Neural progenitor cell (in vitro differentiated cells): Measurements from ENCODE around the gene PGGT1B. TPM values are rescaled to one million over a fixed set of nuclear protein-coding genes. Genes with fewer than 3 reads are reported as not detected.

ENCODE experiments used
- DNase-seq: peaks from one replicate; pipeline ENCODE4 v3.0.0-alpha.2; 2016; ENCODE audit warnings: low spot score
- H2AFZ ChIP-seq: fragments of 200-600 bp; sonication (generic); replicated peaks from 2 replicates; pipeline ENCODE4 v1.6.1; 2016; ENCODE audit warnings: antibody characterized with exemption
- H3F3A ChIP-seq: fragments of 200-600 bp; sonication (generic); 2 replicates; pipeline ENCODE4 v1.6.1; 2016; ENCODE audit warnings: antibody characterized with exemption, low read depth
- H3K27ac ChIP-seq: fragments of 200-600 bp; sonication (generic); 2 replicates; pipeline ENCODE4 v1.5.1; 2016; ENCODE audit warnings: mild to moderate bottlenecking
- H3K27me3 ChIP-seq: fragments of 200-600 bp; sonication (generic); 2 replicates; pipeline ENCODE4 v1.6.1; 2016; ENCODE audit warnings: mild to moderate bottlenecking, moderate library complexity
- H3K36me3 ChIP-seq: fragments of 200-600 bp; sonication (generic); 2 replicates; pipeline ENCODE4 v1.5.1; 2016
- H3K4me1 ChIP-seq: fragments of 200-600 bp; sonication (generic); 2 replicates; pipeline ENCODE4 v1.6.1; 2016; ENCODE audit warnings: mixed run types
- H3K4me2 ChIP-seq: fragments of 200-600 bp; sonication (generic); 2 replicates; pipeline ENCODE4 v1.6.1; 2016
- H3K4me3 ChIP-seq: fragments of 200-600 bp; sonication (generic); 2 replicates; pipeline ENCODE4 v1.5.1; 2016
- H3K79me2 ChIP-seq: fragments of 200-600 bp; sonication (generic); 2 replicates; pipeline ENCODE4 v1.6.1; 2016; ENCODE audit warnings: low read depth
- H3K9ac ChIP-seq: fragments of 200-600 bp; sonication (generic); 2 replicates; pipeline ENCODE4 v1.6.1; 2016
- H3K9me3 ChIP-seq: fragments of 200-600 bp; sonication (generic); 2 replicates; pipeline ENCODE4 v1.5.1; 2016; ENCODE audit warnings: low read depth
- H4K20me1 ChIP-seq: fragments of 200-600 bp; sonication (generic); 2 replicates; pipeline ENCODE4 v1.6.1; 2016; ENCODE audit warnings: low read depth
- H3K27ac Mint-ChIP-seq: 3 replicates; pipeline ENCODE4 v1.8.0; 2021; ENCODE audit warnings: mixed read lengths
- H3K27me3 Mint-ChIP-seq: 2 replicates; pipeline ENCODE4 v1.8.0; 2022; ENCODE audit warnings: low read depth, mild to moderate bottlenecking, inconsistent platforms, moderate library complexity, mixed read lengths; ENCODE audit not compliant: insufficient read depth
- H3K36me3 Mint-ChIP-seq: 3 replicates; pipeline ENCODE4 v1.8.0; 2021; ENCODE audit warnings: mixed read lengths
- H3K4me1 Mint-ChIP-seq: 3 replicates; pipeline ENCODE4 v1.8.0; 2021; ENCODE audit warnings: mixed read lengths
- H3K4me3 Mint-ChIP-seq: 3 replicates; pipeline ENCODE4 v1.8.0; 2021; ENCODE audit warnings: mild to moderate bottlenecking, moderate library complexity, mixed read lengths
- H3K9me3 Mint-ChIP-seq: 3 replicates; pipeline ENCODE4 v1.8.0; 2020; ENCODE audit warnings: mixed read lengths
- EZH2 ChIP-seq: fragments of 200-600 bp; sonication (generic); IDR thresholded peaks from 2 replicates; pipeline ENCODE4 v1.6.1; 2017; ENCODE audit warnings: antibody characterized with exemption, mild to moderate bottlenecking, moderate library complexity
- EZH2phosphoT487 ChIP-seq: fragments of 200-600 bp; sonication (generic); IDR thresholded peaks from 2 replicates; pipeline ENCODE4 v1.6.1; 2017; ENCODE audit warnings: antibody characterized with exemption
- total RNA-seq: library from RNA; depleted of rRNA; stranded (reverse); fragments of >200 nt; gene quantifications from 2 replicates; pipeline ENCODE4 v1.2.3, GENCODE V29; 2015; ENCODE audit warnings: low replicate concordance
- TF ChIP-seq, protein P1 (sequence below): fragments of 200-600 bp; sonication (generic); IDR thresholded peaks from 2 replicates; pipeline ENCODE4 v1.5.1; 2017; ENCODE audit warnings: antibody characterized with exemption, mild to moderate bottlenecking

The PGGT1B gene
- total RNA-seq, 1 donor from 2014 or later: 20.6 TPM

DNA sequence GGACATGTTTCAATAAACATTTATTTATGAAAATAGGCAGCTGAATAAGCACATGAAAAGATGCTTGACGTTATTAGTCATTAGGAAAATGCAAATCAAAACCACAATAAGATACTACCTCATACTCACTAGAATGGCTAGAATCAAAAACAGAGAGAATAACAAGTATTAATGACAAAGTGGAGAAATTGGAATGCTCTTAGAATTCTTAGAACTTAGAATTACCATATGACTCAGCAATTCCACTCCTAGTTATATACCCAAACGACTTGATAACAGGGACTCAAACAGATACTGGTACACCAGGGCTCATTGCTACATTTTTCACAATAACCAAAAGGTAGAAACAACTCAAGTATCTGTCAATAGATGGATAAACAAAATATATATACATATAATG, 77.9 kb downstream of the PGGT1B start:
- Histone ChIP-seq H3K27me3 (peaks cover 45% of the 10 kb centered on the region), H3K4me1 (peaks cover 6% of the 10 kb centered on the region), H3K36me3 (no peaks in the 10 kb centered on the region), H3K4me2 (no peak overlapping the region), H3K9me3 (no peaks in the 10 kb centered on the region), H3K79me2 (no peaks in the 10 kb centered on the region), H3K27ac (no peak overlapping the region), H3K9ac (no peak overlapping the region), H4K20me1 (no peaks in the 10 kb centered on the region), H3F3A (peaks cover 11% of the 10 kb centered on the region), H3K4me3 (no peak overlapping the region), H2AFZ (no peak overlapping the region)
- DNase-seq: no peak
- Mint-ChIP-seq H3K36me3 (no peaks in the 10 kb centered on the region), H3K27me3 (peaks cover 13% of the 10 kb centered on the region), H3K9me3 (no peaks in the 10 kb centered on the region), H3K27ac (no peak overlapping the region), H3K4me3 (no peak overlapping the region), H3K4me1 (peaks cover 9% of the 10 kb centered on the region)
- TF ChIP-seq, protein P1, sequence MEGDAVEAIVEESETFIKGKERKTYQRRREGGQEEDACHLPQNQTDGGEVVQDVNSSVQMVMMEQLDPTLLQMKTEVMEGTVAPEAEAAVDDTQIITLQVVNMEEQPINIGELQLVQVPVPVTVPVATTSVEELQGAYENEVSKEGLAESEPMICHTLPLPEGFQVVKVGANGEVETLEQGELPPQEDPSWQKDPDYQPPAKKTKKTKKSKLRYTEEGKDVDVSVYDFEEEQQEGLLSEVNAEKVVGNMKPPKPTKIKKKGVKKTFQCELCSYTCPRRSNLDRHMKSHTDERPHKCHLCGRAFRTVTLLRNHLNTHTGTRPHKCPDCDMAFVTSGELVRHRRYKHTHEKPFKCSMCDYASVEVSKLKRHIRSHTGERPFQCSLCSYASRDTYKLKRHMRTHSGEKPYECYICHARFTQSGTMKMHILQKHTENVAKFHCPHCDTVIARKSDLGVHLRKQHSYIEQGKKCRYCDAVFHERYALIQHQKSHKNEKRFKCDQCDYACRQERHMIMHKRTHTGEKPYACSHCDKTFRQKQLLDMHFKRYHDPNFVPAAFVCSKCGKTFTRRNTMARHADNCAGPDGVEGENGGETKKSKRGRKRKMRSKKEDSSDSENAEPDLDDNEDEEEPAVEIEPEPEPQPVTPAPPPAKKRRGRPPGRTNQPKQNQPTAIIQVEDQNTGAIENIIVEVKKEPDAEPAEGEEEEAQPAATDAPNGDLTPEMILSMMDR: no peak
- no peak for TF ChIP-seq EZH2
- TF ChIP-seq EZH2phosphoT487: no peak

DNA sequence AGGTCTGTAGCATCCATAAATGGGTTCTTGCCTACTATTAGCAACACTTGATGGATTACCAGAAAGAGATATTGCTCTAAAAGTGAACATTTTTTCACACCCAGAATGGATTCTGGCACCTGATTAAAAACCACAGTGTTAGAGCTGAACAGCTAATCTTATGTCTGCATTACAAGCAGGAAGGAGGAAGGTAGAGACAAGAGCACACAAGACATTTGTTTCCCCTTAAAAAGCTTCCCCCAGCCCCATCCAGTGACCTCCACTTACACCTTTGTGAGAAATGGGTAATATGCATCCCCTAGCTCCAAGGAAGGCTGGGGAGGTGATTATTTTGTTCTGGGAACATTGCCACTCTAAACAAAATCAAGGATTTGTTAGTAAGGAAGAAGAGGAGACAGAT, 80.9 kb downstream of the PGGT1B start:
- Histone ChIP-seq H3K4me1 (peaks cover 9% of the 10 kb centered on the region), H3K36me3 (no peaks in the 10 kb centered on the region), H3K27me3 (peaks cover 75% of the 10 kb centered on the region), H2AFZ (no peak overlapping the region), H4K20me1 (peaks cover 6% of the 10 kb centered on the region), H3F3A (peaks cover 18% of the 10 kb centered on the region), H3K27ac (no peak overlapping the region), H3K79me2 (no peaks in the 10 kb centered on the region), H3K4me3 (no peak overlapping the region), H3K9ac (no peak overlapping the region), H3K4me2 (no peak overlapping the region), H3K9me3 (no peaks in the 10 kb centered on the region)
- Mint-ChIP-seq H3K27ac (no peak overlapping the region), H3K36me3 (peaks cover 7% of the 10 kb centered on the region), H3K4me3 (no peak overlapping the region), H3K4me1 (peaks cover 9% of the 10 kb centered on the region), H3K9me3 (peaks cover 8% of the 10 kb centered on the region), H3K27me3 (peaks cover 28% of the 10 kb centered on the region)
- TF ChIP-seq, protein P1: no peak
- DNase-seq: no peak

DNA sequence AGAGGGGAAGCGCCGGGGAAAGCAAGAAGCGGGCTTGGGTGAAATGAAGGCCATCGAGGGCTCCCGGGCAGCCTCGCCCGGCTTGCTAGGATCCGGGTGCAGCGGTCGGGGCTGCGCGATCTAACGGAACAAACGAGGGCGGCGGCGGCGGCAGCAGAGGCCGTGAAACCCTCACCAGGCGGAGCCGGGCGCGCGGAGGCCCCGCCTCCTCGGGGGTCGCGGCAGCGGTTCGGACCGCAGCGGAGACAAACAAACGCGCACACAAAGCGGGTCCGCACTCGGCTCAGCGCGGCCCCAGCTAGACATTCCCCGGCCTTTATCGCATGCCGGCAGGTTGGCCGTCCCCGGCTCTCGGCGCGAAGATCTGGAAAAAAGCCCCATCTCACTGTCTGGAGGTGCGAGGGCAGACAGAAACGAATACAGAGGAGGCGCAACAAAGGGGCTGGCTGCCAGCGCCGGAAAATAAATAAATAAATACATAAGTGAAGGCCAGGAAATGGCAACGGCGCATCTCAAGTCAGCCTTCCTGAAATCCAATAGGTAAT, 82.4 kb downstream of the PGGT1B start:
- peak; percentile 92 for DNase-seq
- H3F3A ChIP-seq: peaks cover 18% of the 10 kb centered on the region
- no peaks in the 10 kb centered on the region for H3K9me3 ChIP-seq
- H3K27me3 ChIP-seq: peaks cover 88% of the 10 kb centered on the region
- no peak overlapping the region for H3K27ac ChIP-seq
- H3K36me3 Mint-ChIP-seq: peaks cover 7% of the 10 kb centered on the region
- no peak overlapping the region for H3K27ac Mint-ChIP-seq
- TF ChIP-seq, protein P1: no peak
- TF ChIP-seq EZH2 (peak; percentile 69), EZH2phosphoT487 (no peak)
- H3K4me3 Mint-ChIP-seq: peak overlapping the region; percentile 88
- H3K4me1 Mint-ChIP-seq: peaks cover 9% of the 10 kb centered on the region
- H3K27me3 Mint-ChIP-seq: peaks cover 28% of the 10 kb centered on the region
- H3K79me2 ChIP-seq: no peaks in the 10 kb centered on the region
- H3K4me3 ChIP-seq: peak overlapping the region; percentile 55
- H3K4me1 ChIP-seq: peaks cover 9% of the 10 kb centered on the region
- H4K20me1 ChIP-seq: peaks cover 6% of the 10 kb centered on the region
- H3K4me2 ChIP-seq: peak overlapping the region; percentile 83
- no peak overlapping the region for H3K9ac ChIP-seq
- H3K9me3 Mint-ChIP-seq: peaks cover 8% of the 10 kb centered on the region
- no peaks in the 10 kb centered on the region for H3K36me3 ChIP-seq
- H2AFZ ChIP-seq: peak overlapping the region; percentile 86
